Neural cell (in vitro differentiated cells): ENCODE results near the gene CNDP2. TPM values are rescaled to one million over a fixed set of nuclear protein-coding genes. Genes with fewer than 3 reads are reported as not detected.

Source experiments
- H2AFZ ChIP-seq: fragments of 200-600, 300-800 bp; sonication (generic), shearing (Covaris generic); 2 replicates; pipeline ENCODE4 v1.6.0; 2014; ENCODE audit warnings: low read depth, mild to moderate bottlenecking, antibody characterized with exemption, low read length, moderate library complexity
- H3F3A ChIP-seq: fragments of 200-600 bp; shearing (Covaris generic); 2 replicates; pipeline ENCODE4 v1.6.1; 2016; ENCODE audit warnings: mild to moderate bottlenecking, moderate library complexity, mixed read lengths, antibody characterized with exemption, low read length; ENCODE audit not compliant: insufficient read depth, poor library complexity, severe bottlenecking
- H3K27ac ChIP-seq: fragments of 200-600, 300-800 bp; sonication (generic), shearing (Covaris generic); 2 replicates; pipeline ENCODE4 v1.5.1; 2014; ENCODE audit warnings: mild to moderate bottlenecking, low read length, moderate library complexity
- H3K27me3 ChIP-seq: fragments of 300-800, 200-600 bp; sonication (generic), shearing (Covaris generic); 2 replicates; pipeline ENCODE4 v1.6.0; 2014; ENCODE audit warnings: mild to moderate bottlenecking, low read depth, low read length, moderate library complexity; ENCODE audit not compliant: insufficient read depth
- H3K36me3 ChIP-seq: fragments of 300-800, 200-600 bp; sonication (generic), shearing (Covaris generic); 2 replicates; pipeline ENCODE4 v1.5.1; 2014; ENCODE audit warnings: mild to moderate bottlenecking, antibody characterized with exemption, low read length, moderate library complexity; ENCODE audit not compliant: insufficient read depth
- H3K4me2 ChIP-seq: fragments of 300-800, 200-600 bp; sonication (generic), shearing (Covaris generic); 2 replicates; pipeline ENCODE4 v1.6.0; 2014; ENCODE audit warnings: mild to moderate bottlenecking, low read length
- H3K4me3 ChIP-seq: fragments of 300-800, 200-600 bp; sonication (generic), shearing (Covaris generic); 2 replicates; pipeline ENCODE4 v1.5.1; 2014; ENCODE audit warnings: mild to moderate bottlenecking, low read length, moderate library complexity
- H3K79me2 ChIP-seq: fragments of 200-600 bp; shearing (Covaris generic); replicated peaks from 2 replicates; pipeline ENCODE4 v1.6.0; 2014; ENCODE audit warnings: mild to moderate bottlenecking, low read length, moderate library complexity; ENCODE audit not compliant: insufficient read depth
- H3K9ac ChIP-seq: fragments of 300-800, 200-600 bp; sonication (generic), shearing (Covaris generic); 2 replicates; pipeline ENCODE4 v1.6.1; 2016; ENCODE audit warnings: mild to moderate bottlenecking, low read length, mixed read lengths
- H3K9me2 ChIP-seq: fragments of 200-600 bp; shearing (Covaris generic); 2 replicates; pipeline ENCODE4 v1.6.1; 2016; ENCODE audit warnings: mild to moderate bottlenecking, low read length, mixed read lengths; ENCODE audit not compliant: insufficient read depth
- H3K9me3 ChIP-seq: fragments of 200-600, 300-800 bp; sonication (generic), shearing (Covaris generic); 2 replicates; pipeline ENCODE4 v1.6.1; 2016; ENCODE audit warnings: mild to moderate bottlenecking, mixed run types, low read length, moderate library complexity, mixed read lengths
- H4K20me1 ChIP-seq: fragments of 200-600 bp; shearing (Covaris generic); 2 replicates; pipeline ENCODE4 v1.6.1; 2016; ENCODE audit warnings: mild to moderate bottlenecking, mixed run types; ENCODE audit not compliant: insufficient read depth
- CTCF ChIP-seq: fragments of 450-650 bp; IDR thresholded peaks from 2 replicates; pipeline ENCODE4 v1.5.1; 2014; ENCODE audit warnings: antibody characterized with exemption, mild to moderate bottlenecking, moderate library complexity; ENCODE audit not compliant: poor library complexity, severe bottlenecking
- EP300 ChIP-seq: fragments of 450-650 bp; conservative IDR thresholded peaks from 2 replicates; pipeline ENCODE4 v1.6.1; 2014; ENCODE audit warnings: antibody characterized with exemption, mild to moderate bottlenecking, moderate library complexity; ENCODE audit not compliant: poor library complexity, severe bottlenecking
- EZH2 ChIP-seq: fragments of 200-600, 300-800 bp; shearing (Covaris generic), sonication (generic); IDR thresholded peaks from 2 replicates; pipeline ENCODE4 v1.6.1; 2014; ENCODE audit warnings: antibody characterized with exemption, low read length, borderline replicate concordance, mild to moderate bottlenecking; ENCODE audit not compliant: insufficient read depth, poor library complexity, severe bottlenecking
- MXI1 ChIP-seq: fragments of 450-650 bp; conservative IDR thresholded peaks from 2 replicates; pipeline ENCODE4 v1.6.1; 2014; ENCODE audit warnings: antibody characterized with exemption, mild to moderate bottlenecking; ENCODE audit not compliant: poor library complexity, severe bottlenecking
- POLR2AphosphoS5 ChIP-seq: IDR thresholded peaks from 2 replicates; pipeline ENCODE4 v1.6.1; 2012
- RAD21 ChIP-seq: fragments of 450-650 bp; conservative IDR thresholded peaks from 2 replicates; pipeline ENCODE4 v1.6.1; 2014; ENCODE audit warnings: antibody characterized with exemption, mild to moderate bottlenecking, moderate library complexity
- REST ChIP-seq: IDR thresholded peaks from 2 replicates; pipeline ENCODE4 v1.6.1; 2012; ENCODE audit warnings: borderline replicate concordance
- SMC3 ChIP-seq: fragments of 450-650 bp; conservative IDR thresholded peaks from 2 replicates; pipeline ENCODE4 v1.6.1; 2014; ENCODE audit warnings: antibody characterized with exemption, mild to moderate bottlenecking, moderate library complexity; ENCODE audit not compliant: poor library complexity
- TAF1 ChIP-seq: IDR thresholded peaks from 2 replicates; pipeline ENCODE4 v1.6.1; 2012; ENCODE audit warnings: low read depth
- polyA plus RNA-seq: library from polyadenylated mRNA; depleted of rRNA; stranded (reverse); fragments of >200 nt; gene quantifications from 2 replicates; pipeline ENCODE4 v1.2.3, GENCODE V29; 2014

Gene CNDP2
- polyA plus RNA-seq, 1 donor from 2014 or later: 35.7 TPM

GRCh38 chr18:74547860-74548259 is 51.7 kb downstream of the CNDP2 start:
- Histone ChIP-seq H3K9me3 (peaks cover 6% of the 10 kb centered on the region), H2AFZ (no peak overlapping the region), H3K9me2 (no peaks in the 10 kb centered on the region), H3F3A (no peaks in the 10 kb centered on the region), H3K9ac (no peak overlapping the region), H3K4me3 (no peak overlapping the region), H3K4me2 (no peak overlapping the region), H3K27me3 (no peaks in the 10 kb centered on the region), H4K20me1 (no peaks in the 10 kb centered on the region), H3K27ac (no peak overlapping the region), H3K36me3 (no peaks in the 10 kb centered on the region), H3K79me2 (no peaks in the 10 kb centered on the region)
- no peak for TF ChIP-seq POLR2AphosphoS5
- TF ChIP-seq RAD21: no peak
- no peak for TF ChIP-seq EP300
- TF ChIP-seq EZH2: no peak
- no peak for TF ChIP-seq REST
- no peak for TF ChIP-seq SMC3
- TF ChIP-seq MXI1: no peak
- TF ChIP-seq CTCF: no peak
- no peak for TF ChIP-seq TAF1

- no peak overlapping the region for H3K4me2 ChIP-seq
- H3F3A ChIP-seq: no peaks in the 10 kb centered on the region
- TF ChIP-seq EP300 (no peak), POLR2AphosphoS5 (no peak), MXI1 (no peak), SMC3 (no peak), TAF1 (no peak), CTCF (no peak), EZH2 (no peak), RAD21 (no peak), REST (no peak)
- no peaks in the 10 kb centered on the region for H3K79me2 ChIP-seq
- H3K4me3 ChIP-seq: no peak overlapping the region
- H4K20me1 ChIP-seq: no peaks in the 10 kb centered on the region
- no peaks in the 10 kb centered on the region for H3K36me3 ChIP-seq
- H2AFZ ChIP-seq: no peak overlapping the region
- no peak overlapping the region for H3K9ac ChIP-seq
- no peaks in the 10 kb centered on the region for H3K27me3 ChIP-seq
- H3K9me3 ChIP-seq: peaks cover 6% of the 10 kb centered on the region
- H3K9me2 ChIP-seq: no peaks in the 10 kb centered on the region
- no peak overlapping the region for H3K27ac ChIP-seq
Measured at GRCh38 chr18:74549591-74550104, 53.5 kb downstream of the CNDP2 start.
